ENCODE results near the gene MAP4K3. TPM values are rescaled to one million over a fixed set of nuclear protein-coding genes. Genes with fewer than 3 reads are reported as not detected.

The MAP4K3 gene
- total and polyA plus RNA-seq, 10 of the 15 experiments (the other 5 are each of a cell fraction or from before 2014, with no cell fraction given), result 0.04 to 0.95 (median 0.21) TPM; not detected in 1

GRCh38 chr2:39416140-39416539 lies 20.9 kb downstream of the MAP4K3 start:
- CTCF ChIA-PET, result no interaction called here
- RAD21 ChIA-PET (ENCODE audit: unreplicated experiment), result no interaction called here
- BruUV-seq (replicated peaks), result no TSS peak
- no peak overlapping the region for H3K9ac ChIP-seq (ENCODE audit: control insufficient read depth, insufficient read depth, low read length)
- peaks cover 11% of the 10 kb centered on the region for H3K4me1 ChIP-seq (ENCODE audit: control insufficient read depth, insufficient read depth, low read length)
- H3K27me3 ChIP-seq (replicated peaks in 1 of 2; ENCODE audit: control insufficient read depth in 2 of 2, insufficient read depth in 2 of 2, low read length in 1 of 2), result no peaks in the 10 kb centered on the region
- DNase-seq (ENCODE audit: low read depth, low spot score) (no peak), FAIRE-seq (no peak), ATAC-seq (no peak)
- no peaks in the 10 kb centered on the region for H3K9me3 ChIP-seq (replicated peaks; ENCODE audit: control insufficient read depth, insufficient read depth, low read length)
- SMC1A ChIA-PET (ENCODE audit: uncharacterized antibody, unreplicated experiment), result interaction anchor here (1.0 kb wide), 1 partner anchor 11 kb away, joined by 3 read pairs; no protein-coding TSS in a partner anchor
- in situ Hi-C loops (cut with MboI) (no loop called here), intact Hi-C loops (cut with micrococcal nuclease; ENCODE audit: unreplicated experiment) (no loop called here)
- H3K4me2 ChIP-seq (ENCODE audit: control insufficient read depth, insufficient read depth), result no peak overlapping the region
- POLR2A ChIA-PET, result interaction anchor here (0.5 kb wide), 1 partner anchor 265 kb away, joined by 5 read pairs; no protein-coding TSS in a partner anchor
- 66% methylated on average over 2 of the region's 2 CpGs for WGBS (ENCODE audit: insufficient coverage, insufficient replicate concordance, low lambda C conversion rate, missing lambda C conversion rate)
- TF ChIP-seq KLF5 (IDR thresholded peaks at IDR 0.05; ENCODE audit: partially characterized antibody) (no peak), BHLHE40 (IDR thresholded peaks at IDR 0.05; ENCODE audit: borderline replicate concordance in 1 of 2, low read depth in 2 of 2, low read length in 1 of 2) (no peak), CBFB (IDR thresholded peaks at IDR 0.05; ENCODE audit: low read depth) (no peak), NR2C2 (IDR thresholded peaks at IDR 0.05; ENCODE audit: borderline replicate concordance, control insufficient read depth, insufficient read length, low read depth) (no peak), POLR2AphosphoS2 (IDR thresholded peaks at IDR 0.05; ENCODE audit: low read depth, low read length) (no peak)
- H3K4me3 ChIP-seq, result no peak overlapping the region
- no peak overlapping the region for H2AFZ ChIP-seq (ENCODE audit: control insufficient read depth, low read depth, low read length)
- H3K36me3 ChIP-seq (ENCODE audit: control insufficient read depth in 2 of 2, insufficient read depth in 2 of 2, low read length in 1 of 2), result no peaks in the 10 kb centered on the region
- no peak overlapping the region for H3K27ac ChIP-seq (ENCODE audit: control insufficient read depth, insufficient read depth)
- H4K20me1 ChIP-seq (ENCODE audit: control insufficient read depth, insufficient read depth), result no peaks in the 10 kb centered on the region
- no peaks in the 10 kb centered on the region; the same call in 1 of the 2 replicates for H3K79me2 ChIP-seq (ENCODE audit: control insufficient read depth, insufficient read depth, low read length)

GRCh38 chr2:39413063-39413737 lies 23.9 kb downstream of the MAP4K3 start:
- peak; percentile 42 for ATAC-seq
- FAIRE-seq, result no peak
- TF ChIP-seq MEF2A (IDR thresholded peaks at IDR 0.05; ENCODE audit: insufficient read depth, low read depth, low read length), result no peak
- no peak for TF ChIP-seq ZBTB33 (IDR thresholded peaks at IDR 0.05)
- TF ChIP-seq BCL11A (IDR thresholded peaks at IDR 0.05; ENCODE audit: low read depth, low read length), result no peak
- no peak for TF ChIP-seq SPI1 (IDR thresholded peaks at IDR 0.05; ENCODE audit: borderline replicate concordance, insufficient read depth, low read depth, low read length)
- no peak for TF ChIP-seq RELB (IDR thresholded peaks at IDR 0.05; ENCODE audit: low read depth)
- no peak for TF ChIP-seq CBFB (IDR thresholded peaks at IDR 0.05; ENCODE audit: low read depth)
- no peak for TF ChIP-seq ZBED1 (IDR thresholded peaks at IDR 0.05; ENCODE audit: borderline replicate concordance)
- no peak for TF ChIP-seq RBBP5 (conservative IDR thresholded peaks at IDR 0.05)
- no peak for TF ChIP-seq EZH2 (IDR thresholded peaks at IDR 0.05; ENCODE audit: borderline replicate concordance, control insufficient read depth, low read depth, low read length)
- no peak for TF ChIP-seq WRNIP1 (IDR thresholded peaks at IDR 0.05; ENCODE audit: borderline replicate concordance, low read depth, low read length)

More at GRCh38 chr2:39413063-39413737, 23.9 kb downstream of the MAP4K3 start:
- DNase-seq (ENCODE audit: low read depth, low spot score), result no peak
- Histone ChIP-seq H3K27ac (ENCODE audit: control insufficient read depth, insufficient read depth) (no peak overlapping the region), H3K36me3 (ENCODE audit: control insufficient read depth in 2 of 2, insufficient read depth in 2 of 2, low read length in 1 of 2) (no peaks in the 10 kb centered on the region), H3K4me3 (no peak overlapping the region), H3K27me3 (replicated peaks in 1 of 2; ENCODE audit: control insufficient read depth in 2 of 2, insufficient read depth in 2 of 2, low read length in 1 of 2) (no peaks in the 10 kb centered on the region), H2AFZ (ENCODE audit: control insufficient read depth, low read depth, low read length) (no peak overlapping the region), H3K9me3 (replicated peaks; ENCODE audit: control insufficient read depth, insufficient read depth, low read length) (no peaks in the 10 kb centered on the region), H3K9ac (ENCODE audit: control insufficient read depth, insufficient read depth, low read length) (no peak overlapping the region), H3K79me2 (ENCODE audit: control insufficient read depth, insufficient read depth, low read length) (peaks cover 2% of the 10 kb centered on the region; the same call in 1 of the 2 replicates), H4K20me1 (ENCODE audit: control insufficient read depth, insufficient read depth) (no peaks in the 10 kb centered on the region), H3K4me1 (ENCODE audit: control insufficient read depth, insufficient read depth, low read length) (peaks cover 18% of the 10 kb centered on the region), H3K4me2 (ENCODE audit: control insufficient read depth, insufficient read depth) (peak overlapping the region; percentile 54; the same call in 1 of the 2 replicates)
- ChIA-PET CTCF (interaction anchor here (1.6 to 1.8 kb wide), 2 partner anchors 17 to 36 kb away, joined by 3 read pairs; no protein-coding TSS in a partner anchor), SMC1A (ENCODE audit: uncharacterized antibody, unreplicated experiment) (no interaction called here), RAD21 (ENCODE audit: unreplicated experiment) (no interaction called here), POLR2A (no interaction called here)
- WGBS (ENCODE audit: insufficient coverage, insufficient replicate concordance, low lambda C conversion rate, missing lambda C conversion rate), result 60% methylated on average over 4 of the region's 4 CpGs
- no TSS peak for BruUV-seq (replicated peaks)
- in situ Hi-C loops (cut with MboI) (no loop called here), intact Hi-C loops (cut with micrococcal nuclease; ENCODE audit: unreplicated experiment) (no loop called here)
